RPMI8226 (cell line): ENCODE data around the gene MS4A5.
"Not testable (repeated sequence)": the region's sequence is repeated elsewhere in the genome, so short reads cannot be mapped to it uniquely, and the experiment has no call there.

ENCODE experiments used
- DNase-seq: peaks from one replicate; pipeline ENCODE4 v3.0.0-alpha.2; 2015

Gene MS4A5, protein sequence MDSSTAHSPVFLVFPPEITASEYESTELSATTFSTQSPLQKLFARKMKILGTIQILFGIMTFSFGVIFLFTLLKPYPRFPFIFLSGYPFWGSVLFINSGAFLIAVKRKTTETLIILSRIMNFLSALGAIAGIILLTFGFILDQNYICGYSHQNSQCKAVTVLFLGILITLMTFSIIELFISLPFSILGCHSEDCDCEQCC

GRCh38 chr11:60429272-60429671, at the start of gene MS4A5:
MS4A5 (plus strand) TSS chr11:60429572; CDS start chr11:60429675, 103 bp downstream.
- no peak for DNase-seq

GRCh38 chr11:60389279-60389910, 40.0 kb upstream of the MS4A5 start:
- DNase-seq: no peak

GRCh38 chr11:60390419-60390818, 39.0 kb upstream of the MS4A5 start:
- no peak for DNase-seq

- no peak for DNase-seq
These were observed 37.0 kb upstream of the MS4A5 start for GRCh38 chr11:60392361-60392760.

DNA sequence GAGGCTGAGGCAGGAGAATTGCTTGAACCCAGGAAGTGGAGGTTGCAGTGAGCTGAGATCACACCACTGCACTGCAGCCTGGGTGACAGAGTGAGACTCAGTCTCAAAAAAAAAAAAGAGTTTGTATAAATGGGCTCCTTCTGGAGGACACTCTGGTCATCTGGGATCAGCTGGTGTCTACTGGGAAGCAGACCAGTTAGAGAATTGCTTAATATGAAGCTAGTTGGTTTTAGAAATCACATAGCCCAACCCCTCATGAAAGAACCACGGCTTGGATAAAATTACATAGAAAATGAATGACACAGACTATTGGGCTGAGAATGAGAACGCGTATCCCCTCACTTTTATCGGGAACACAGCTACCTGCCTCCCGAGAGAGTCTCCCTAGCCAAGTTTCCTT, 36.4 kb upstream of the MS4A5 start:
- no peak for DNase-seq

DNA sequence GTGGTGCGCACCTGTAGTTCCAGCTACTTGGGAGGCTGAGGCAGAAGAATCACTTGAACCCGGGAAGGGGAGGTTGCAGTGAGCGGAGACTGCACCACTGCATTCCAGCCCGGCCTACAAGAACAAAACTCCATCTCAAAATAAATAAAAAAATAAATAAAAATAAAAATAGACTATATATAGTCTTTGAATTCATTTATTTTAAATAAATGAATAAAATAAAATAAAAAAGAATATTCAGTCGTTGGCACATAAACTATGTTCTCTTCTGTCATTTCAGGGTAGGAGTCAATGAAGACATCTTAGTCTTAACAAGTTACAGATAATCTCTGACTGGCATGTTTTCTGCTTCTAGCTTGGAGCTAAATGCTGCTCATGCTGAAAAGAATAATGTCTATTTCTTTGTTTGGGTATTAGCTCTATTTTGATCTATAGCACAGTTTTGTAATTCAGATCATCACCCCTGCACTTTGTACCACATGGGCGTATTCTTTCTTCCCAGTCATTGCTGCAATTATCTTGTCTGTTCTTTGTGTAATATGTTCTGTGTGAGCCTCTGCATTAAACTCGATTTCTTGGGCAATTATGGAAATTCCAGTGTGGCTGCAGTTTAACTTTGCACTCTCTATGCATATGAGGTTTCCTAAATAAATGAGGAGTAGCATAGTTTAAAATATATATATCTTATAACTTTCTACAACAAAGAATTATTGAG, 34.5 kb upstream of the MS4A5 start:
- DNase-seq: no peak

DNA sequence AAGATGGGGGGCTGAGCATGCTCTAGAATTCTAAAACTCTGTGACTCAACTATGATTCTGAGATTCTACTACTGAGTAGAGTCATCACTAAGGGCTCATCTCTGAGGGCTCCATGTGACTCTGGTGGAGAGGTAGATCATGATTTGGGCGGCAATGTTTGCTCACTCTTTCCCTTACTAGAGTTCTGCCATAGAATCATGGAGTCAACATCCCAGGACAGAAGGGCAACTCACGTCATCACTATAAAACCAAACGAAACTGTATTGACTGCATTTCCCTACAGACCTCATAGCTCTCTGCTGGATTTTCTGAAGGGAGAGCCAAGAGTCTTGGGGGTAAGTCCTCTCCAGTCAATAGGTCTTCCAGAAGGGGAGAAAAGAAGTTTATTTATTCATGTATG, 33.0 kb upstream of the MS4A5 start, which contains the start of gene MS4A14:
MS4A14 (plus strand) TSS at position 78 of the 400 bp plus-strand sequence; CDS start at position 198, 120 bp downstream.
- no peak for DNase-seq

GRCh38 chr11:60396799-60397198, 32.6 kb upstream of the MS4A5 start:
- DNase-seq: no peak

- DNase-seq: no peak
These were observed 9.4 kb upstream of the MS4A5 start for GRCh38 chr11:60420015-60420414.

GRCh38 chr11:60422609-60423008, 6.8 kb upstream of the MS4A5 start:
- DNase-seq: no peak

- DNase-seq: peak; percentile 32
These were observed 855 bp upstream of the MS4A5 start for GRCh38 chr11:60428517-60428916.

DNA sequence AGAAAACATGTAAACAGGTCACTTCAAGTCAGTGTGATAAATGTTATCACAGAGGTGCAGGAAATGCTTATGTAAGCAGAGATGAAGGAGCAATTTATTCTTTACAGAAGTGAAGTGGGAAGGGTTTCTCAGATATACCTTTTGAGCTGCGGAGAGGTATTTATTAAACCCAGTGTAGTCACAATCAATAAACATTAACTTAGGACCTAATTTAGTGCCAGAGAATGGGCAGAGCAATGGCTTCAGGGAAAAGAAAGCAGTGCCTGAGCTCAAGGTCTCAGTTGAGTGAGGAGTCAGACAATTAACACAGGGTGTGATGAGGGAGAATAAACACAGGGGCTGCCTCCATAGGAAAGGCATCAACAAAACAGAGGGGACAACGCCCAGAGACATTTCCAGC, 1.9 kb downstream of the MS4A5 start:
- no peak for DNase-seq

GRCh38 chr11:60433401-60433800, 4.0 kb downstream of the MS4A5 start:
- no peak for DNase-seq

- DNase-seq: no peak
These were observed 17.7 kb downstream of the MS4A5 start for GRCh38 chr11:60447070-60447469.

DNA sequence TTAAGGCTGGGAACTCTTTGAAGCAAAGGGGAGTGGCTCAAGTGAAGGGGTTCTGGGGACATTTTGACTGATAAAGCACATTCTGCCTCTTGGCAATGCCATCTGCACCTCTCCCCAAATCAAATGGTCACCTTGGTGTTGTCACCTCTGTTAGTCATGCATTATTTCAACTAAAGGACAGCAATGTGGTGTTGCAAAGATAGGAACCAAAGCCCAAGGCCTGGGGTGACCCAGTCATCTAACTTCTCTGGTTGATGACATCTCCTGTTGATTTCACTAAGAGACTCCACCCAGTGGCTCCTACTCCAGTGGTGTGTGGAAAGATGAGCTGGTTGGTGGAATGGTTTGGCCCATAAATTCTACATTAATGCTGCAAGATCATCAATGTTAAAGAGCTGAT, 18.5 kb downstream of the MS4A5 start:
- no peak for DNase-seq

DNA sequence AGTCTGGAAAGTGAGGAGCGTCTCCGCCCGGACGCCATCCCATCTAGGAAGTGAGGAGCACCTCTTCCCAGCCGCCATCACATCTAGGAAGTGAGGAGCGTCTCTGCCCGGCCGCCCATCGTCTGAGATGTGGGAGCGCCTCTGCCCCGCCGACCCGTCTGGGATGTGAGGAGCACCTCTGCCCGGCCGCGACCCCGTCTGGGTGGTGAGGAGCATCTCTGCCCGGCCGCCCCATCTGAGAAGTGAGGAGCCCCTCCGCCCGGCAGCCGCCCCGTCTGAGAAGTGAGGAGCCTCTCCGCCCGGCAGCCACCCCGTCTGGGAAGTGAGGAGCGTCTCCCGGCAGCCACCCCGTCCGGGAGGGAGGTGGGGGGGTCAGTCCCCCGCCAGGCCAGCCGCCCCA, 21.8 kb downstream of the MS4A5 start:
- DNase-seq: not testable (repeated sequence)

DNA sequence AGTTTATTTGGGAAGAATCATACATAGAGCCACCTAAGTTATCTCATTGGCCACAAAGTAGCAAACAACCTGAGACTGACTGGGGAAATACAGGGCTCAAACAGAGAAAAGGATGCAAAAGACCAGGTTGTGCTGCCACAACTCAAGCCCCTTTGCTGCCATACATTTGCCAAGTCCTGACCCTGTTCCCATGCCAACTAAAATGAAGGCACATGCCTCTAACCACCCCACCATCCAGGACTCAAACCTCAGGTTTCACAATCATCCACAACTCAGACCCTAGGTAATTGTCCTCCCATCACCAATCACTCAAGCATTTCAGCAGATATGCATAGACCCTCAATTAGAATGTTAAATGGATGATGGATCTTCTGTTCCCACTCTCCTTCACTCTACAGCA, 24.8 kb downstream of the MS4A5 start:
- DNase-seq: no peak

DNA sequence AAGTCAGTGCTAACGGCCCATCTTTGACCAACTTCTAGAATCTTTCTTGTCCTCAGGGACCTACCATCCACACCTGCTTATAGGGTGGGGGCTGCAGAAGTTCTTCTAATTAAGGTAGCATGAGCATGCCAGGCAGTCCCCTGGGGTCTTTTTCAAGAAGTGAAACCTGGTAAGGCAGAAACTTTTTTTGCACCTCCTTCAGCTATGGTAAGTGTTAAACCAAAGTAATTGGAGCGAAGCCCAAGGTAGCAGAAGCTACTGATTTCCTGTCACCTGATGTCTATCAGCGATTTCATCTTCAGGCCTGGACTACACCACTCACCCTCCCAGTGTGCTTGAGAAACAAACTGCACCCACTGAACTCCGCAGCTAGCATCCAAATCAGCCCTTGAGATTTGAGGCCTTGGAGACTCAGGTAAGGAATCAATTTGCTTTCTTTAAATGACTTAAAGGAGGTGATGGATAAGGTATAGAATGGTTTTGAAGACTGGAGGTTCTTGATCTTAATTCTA, 26.2 kb downstream of the MS4A5 start, which contains the start of gene MS4A1:
MS4A1 (plus strand) TSS at position 317 of the 512 bp plus-strand sequence. CDS start 6,528 bp downstream, outside the sequence.
- peak; percentile 62 for DNase-seq

DNA sequence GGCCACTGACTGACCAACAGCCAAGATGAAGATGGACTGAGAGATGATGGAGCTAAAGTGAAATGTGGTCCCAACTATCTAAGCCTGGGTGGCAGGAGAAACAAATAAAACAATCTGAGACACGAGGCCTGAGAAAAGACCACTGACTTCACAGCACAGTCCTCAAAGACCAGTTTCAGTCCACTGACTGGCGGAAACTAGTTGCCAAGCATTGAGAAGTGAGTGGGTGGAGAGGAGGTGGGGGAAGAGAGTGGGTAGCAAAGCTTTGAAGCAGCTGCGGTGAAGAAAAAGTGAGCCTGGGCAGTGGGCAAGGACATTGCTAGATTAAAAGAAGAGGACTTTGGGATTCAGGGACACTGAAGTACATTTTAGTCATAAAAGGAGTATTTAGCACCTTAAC, 28.2 kb downstream of the MS4A5 start:
- DNase-seq: no peak

DNA sequence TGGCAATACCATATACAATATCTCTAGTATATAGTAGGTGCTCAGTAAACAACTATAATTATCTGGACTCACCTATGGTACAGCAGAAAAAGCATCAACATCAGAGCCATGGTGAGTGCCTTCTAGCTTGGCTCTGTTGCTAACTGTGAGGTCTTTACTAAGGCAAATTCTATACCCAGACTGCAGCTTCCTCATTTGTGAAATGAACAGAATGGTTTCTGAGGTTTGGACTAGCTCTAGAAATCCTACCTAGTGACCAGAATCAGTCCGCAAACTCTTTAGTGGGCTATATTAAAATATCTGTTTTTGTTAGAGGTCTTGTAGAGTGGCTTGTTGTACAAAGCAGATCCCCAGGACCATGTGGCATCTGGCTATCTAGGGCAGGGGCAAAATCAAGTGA, 30.0 kb downstream of the MS4A5 start:
- DNase-seq: no peak

GRCh38 chr11:60468829-60469228, 39.5 kb downstream of the MS4A5 start:
- no peak for DNase-seq

DNA sequence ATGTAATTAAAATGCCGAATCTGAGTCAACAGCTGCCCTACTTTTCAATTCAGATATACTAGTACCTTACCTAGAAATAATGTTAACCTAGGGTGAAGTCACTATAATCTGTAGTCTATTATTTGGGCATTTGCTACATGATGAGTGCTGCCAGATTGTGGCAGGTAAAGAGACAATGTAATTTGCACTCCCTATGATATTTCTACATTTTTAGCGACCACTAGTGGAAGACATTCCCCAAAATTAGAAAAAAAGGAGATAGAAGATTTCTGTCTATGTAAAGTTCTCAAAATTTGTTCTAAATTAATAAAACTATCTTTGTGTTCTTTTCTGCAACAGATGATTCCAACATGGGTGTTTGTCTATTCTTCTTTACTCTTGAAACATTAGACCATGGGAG, 40.4 kb downstream of the MS4A5 start:
- no peak for DNase-seq

GRCh38 chr11:60477035-60477445, 47.7 kb downstream of the MS4A5 start:
- peak; percentile 22 for DNase-seq

- no peak for DNase-seq
These were observed 53.0 kb downstream of the MS4A5 start for GRCh38 chr11:60482361-60482760.
